ENCODE measurements around the gene SIGLEC11. TPM values are rescaled to one million over a fixed set of nuclear protein-coding genes. Genes with fewer than 3 reads are reported as not detected.
"Not testable (repeated sequence)": the region's sequence is repeated elsewhere in the genome, so short reads cannot be mapped to it uniquely, and the experiment has no call there.

Gene SIGLEC11
- polyA plus RNA-seq: not detected in 2 replicates
- not detected in 2 replicates for polyA minus RNA-seq

- H3K4me3 ChIP-seq (ENCODE audit: low read length); H4K20me1 ChIP-seq (ENCODE audit: insufficient read depth); H3K36me3 ChIP-seq (ENCODE audit: insufficient read depth, low read length); H3K27ac ChIP-seq (ENCODE audit: low read length); H3F3A ChIP-seq (ENCODE audit: insufficient read depth, low read length, poor library complexity, severe bottlenecking); H3K9me3 ChIP-seq (ENCODE audit: low read length); H3K27me3 ChIP-seq (ENCODE audit: insufficient read depth, low read depth, low read length); H3K9ac ChIP-seq (ENCODE audit: low read length); H3K4me2 ChIP-seq (ENCODE audit: low read length); H3K79me2 ChIP-seq (replicated peaks; ENCODE audit: insufficient read depth, low read length); H3K9me2 ChIP-seq (ENCODE audit: insufficient read depth, low read length); H2AFZ ChIP-seq (ENCODE audit: low read depth, low read length): not testable (repeated sequence)
These were observed at the start of gene SIGLEC11 for GRCh38 chr19:49960980-49961379. Gene SIGLEC11, minus strand, starts transcription at chr19:49961172. Its CDS starts 91 bp downstream, at chr19:49961081.

DNA sequence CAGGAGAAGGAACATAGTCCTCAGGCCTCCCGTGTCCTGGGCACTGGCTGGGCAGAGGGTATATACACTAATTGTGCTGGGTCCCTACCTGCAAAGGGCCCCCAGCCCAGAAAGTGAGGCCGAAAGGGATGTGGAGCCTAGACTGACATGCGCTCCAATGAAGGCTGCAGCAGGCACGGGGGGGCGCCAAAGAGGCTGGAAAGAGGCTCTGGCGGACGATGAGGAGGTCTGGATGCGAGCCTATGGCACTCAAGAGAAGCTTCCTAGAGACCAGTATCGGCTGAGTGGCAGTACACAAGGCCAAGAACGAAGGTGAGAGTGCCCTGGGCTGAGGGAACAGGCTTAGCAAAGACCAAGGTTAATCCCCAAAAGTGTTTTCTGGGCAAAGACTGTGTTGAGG is 47.6 kb upstream of the SIGLEC11 start:
- Histone ChIP-seq H3K4me2 (ENCODE audit: low read length) (no peak overlapping the region), H3K9ac (ENCODE audit: low read length) (no peak overlapping the region), H3K27ac (ENCODE audit: low read length) (no peak overlapping the region), H3K4me3 (ENCODE audit: low read length) (no peak overlapping the region), H4K20me1 (ENCODE audit: insufficient read depth) (no peaks in the 10 kb centered on the region), H3K9me3 (ENCODE audit: low read length) (no peaks in the 10 kb centered on the region), H3K9me2 (ENCODE audit: insufficient read depth, low read length) (no peaks in the 10 kb centered on the region), H3K36me3 (ENCODE audit: insufficient read depth, low read length) (no peaks in the 10 kb centered on the region), H3K79me2 (replicated peaks; ENCODE audit: insufficient read depth, low read length) (no peaks in the 10 kb centered on the region), H3F3A (ENCODE audit: insufficient read depth, low read length, poor library complexity, severe bottlenecking) (no peaks in the 10 kb centered on the region), H3K27me3 (ENCODE audit: insufficient read depth, low read depth, low read length) (no peaks in the 10 kb centered on the region), H2AFZ (ENCODE audit: low read depth, low read length) (no peak overlapping the region)
- TF ChIP-seq RAD21 (conservative IDR thresholded peaks at IDR 0.05) (no peak), EZH2 (IDR thresholded peaks at IDR 0.05; ENCODE audit: borderline replicate concordance, insufficient read depth, low read length, poor library complexity, severe bottlenecking) (no peak), SMC3 (conservative IDR thresholded peaks at IDR 0.05; ENCODE audit: poor library complexity) (no peak), MXI1 (conservative IDR thresholded peaks at IDR 0.05; ENCODE audit: poor library complexity, severe bottlenecking) (no peak), POLR2AphosphoS5 (IDR thresholded peaks at IDR 0.05) (no peak), TAF1 (IDR thresholded peaks at IDR 0.05; ENCODE audit: low read depth) (no peak), EP300 (conservative IDR thresholded peaks at IDR 0.05; ENCODE audit: poor library complexity, severe bottlenecking) (no peak), REST (IDR thresholded peaks at IDR 0.05; ENCODE audit: borderline replicate concordance) (no peak)
- TF ChIP-seq, protein P1, sequence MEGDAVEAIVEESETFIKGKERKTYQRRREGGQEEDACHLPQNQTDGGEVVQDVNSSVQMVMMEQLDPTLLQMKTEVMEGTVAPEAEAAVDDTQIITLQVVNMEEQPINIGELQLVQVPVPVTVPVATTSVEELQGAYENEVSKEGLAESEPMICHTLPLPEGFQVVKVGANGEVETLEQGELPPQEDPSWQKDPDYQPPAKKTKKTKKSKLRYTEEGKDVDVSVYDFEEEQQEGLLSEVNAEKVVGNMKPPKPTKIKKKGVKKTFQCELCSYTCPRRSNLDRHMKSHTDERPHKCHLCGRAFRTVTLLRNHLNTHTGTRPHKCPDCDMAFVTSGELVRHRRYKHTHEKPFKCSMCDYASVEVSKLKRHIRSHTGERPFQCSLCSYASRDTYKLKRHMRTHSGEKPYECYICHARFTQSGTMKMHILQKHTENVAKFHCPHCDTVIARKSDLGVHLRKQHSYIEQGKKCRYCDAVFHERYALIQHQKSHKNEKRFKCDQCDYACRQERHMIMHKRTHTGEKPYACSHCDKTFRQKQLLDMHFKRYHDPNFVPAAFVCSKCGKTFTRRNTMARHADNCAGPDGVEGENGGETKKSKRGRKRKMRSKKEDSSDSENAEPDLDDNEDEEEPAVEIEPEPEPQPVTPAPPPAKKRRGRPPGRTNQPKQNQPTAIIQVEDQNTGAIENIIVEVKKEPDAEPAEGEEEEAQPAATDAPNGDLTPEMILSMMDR (IDR thresholded peaks at IDR 0.05; ENCODE audit: poor library complexity, severe bottlenecking): no peak

DNA sequence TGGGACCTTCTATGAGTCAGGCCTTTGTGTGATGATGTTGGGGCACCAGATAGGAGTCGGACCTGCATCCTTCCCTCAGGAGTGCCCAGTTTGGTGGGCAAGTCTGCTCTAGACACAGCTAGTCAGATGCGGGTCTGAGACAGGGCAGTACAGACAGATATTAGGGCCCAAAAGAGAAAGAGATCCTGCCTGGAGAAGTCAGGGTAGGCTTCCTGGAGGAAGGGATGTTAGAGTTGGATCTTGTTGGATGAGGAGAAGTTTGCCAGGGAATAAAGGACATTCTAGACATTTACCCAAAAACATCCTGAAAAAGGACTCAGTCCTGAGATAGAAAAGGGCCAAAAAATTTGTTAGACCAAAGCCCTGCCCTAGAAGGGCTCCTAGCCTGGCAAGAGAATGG is 47.0 kb upstream of the SIGLEC11 start:
- Histone ChIP-seq H4K20me1 (ENCODE audit: insufficient read depth) (no peaks in the 10 kb centered on the region), H3K4me3 (ENCODE audit: low read length) (no peak overlapping the region), H3K27me3 (ENCODE audit: insufficient read depth, low read depth, low read length) (no peaks in the 10 kb centered on the region), H3K9ac (ENCODE audit: low read length) (no peak overlapping the region), H3K27ac (ENCODE audit: low read length) (no peak overlapping the region), H3K36me3 (ENCODE audit: insufficient read depth, low read length) (no peaks in the 10 kb centered on the region), H3K9me3 (ENCODE audit: low read length) (no peaks in the 10 kb centered on the region), H3K9me2 (ENCODE audit: insufficient read depth, low read length) (no peaks in the 10 kb centered on the region), H3F3A (ENCODE audit: insufficient read depth, low read length, poor library complexity, severe bottlenecking) (no peaks in the 10 kb centered on the region), H3K79me2 (replicated peaks; ENCODE audit: insufficient read depth, low read length) (no peaks in the 10 kb centered on the region), H3K4me2 (ENCODE audit: low read length) (no peak overlapping the region), H2AFZ (ENCODE audit: low read depth, low read length) (no peak overlapping the region)
- no peak for TF ChIP-seq REST (IDR thresholded peaks at IDR 0.05; ENCODE audit: borderline replicate concordance)
- no peak for TF ChIP-seq EP300 (conservative IDR thresholded peaks at IDR 0.05; ENCODE audit: poor library complexity, severe bottlenecking)
- TF ChIP-seq MXI1 (conservative IDR thresholded peaks at IDR 0.05; ENCODE audit: poor library complexity, severe bottlenecking): no peak
- TF ChIP-seq TAF1 (IDR thresholded peaks at IDR 0.05; ENCODE audit: low read depth): no peak
- TF ChIP-seq SMC3 (conservative IDR thresholded peaks at IDR 0.05; ENCODE audit: poor library complexity): no peak
- TF ChIP-seq RAD21 (conservative IDR thresholded peaks at IDR 0.05): no peak

All from neural cell (in vitro differentiated cells).